B cell (primary cell): ENCODE results near the gene COL5A1. TPM values are rescaled to one million over a fixed set of nuclear protein-coding genes. Genes with fewer than 3 reads are reported as not detected.

ENCODE experiments used
- ATAC-seq: fragments of 200-7000 bp; cut with Tn5 transposase; one replicate; pipeline ENCODE4 v1.10.0; 2021; ENCODE audit warnings: low read depth, mild to moderate bottlenecking, moderate number of reproducible peaks, moderate library complexity
- CTCF ChIA-PET: fragments of 350-600 bp; sonication (Branson Sonifier 250); formaldehyde crosslinking; loops from one replicate; lab custom pipeline; 2021; ENCODE audit warnings: antibody characterized with exemption, inconsistent platforms; lab: Charles Lee
- POLR2A ChIA-PET: fragments of 350-600 bp; sonication (Branson Sonifier 250); formaldehyde crosslinking; loops from one replicate; lab custom pipeline; 2021; ENCODE audit warnings: antibody characterized with exemption; lab: Charles Lee
- DNase-seq: peaks from one replicate; pipeline ENCODE4 v3.0.0; 2013
- H2AFZ ChIP-seq: 2 replicates; pipeline ENCODE4 v1.6.1; 2012; ENCODE audit warnings: mild to moderate bottlenecking, low read depth, low read length; ENCODE audit not compliant: insufficient read depth, poor library complexity, severe bottlenecking
- H3K27ac ChIP-seq, 2 donors: 1 replicate in 1 of 2; 2 replicates in 1 of 2; pipeline ENCODE4 v1.5.1; 2012 to 2013; ENCODE audit warnings: low read length in 2 of 2, mild to moderate bottlenecking in 2 of 2, moderate library complexity in 1 of 2
- H3K27me3 ChIP-seq, 4 experiments: fragments of 200-600 bp in 1 of 4; sonication (generic) in 1 of 4; replicated peaks in 1 of 4; 1 replicate in 2 of 4; 2 replicates in 2 of 4; pipeline versions ENCODE4 v1.6.1 to v1.7.0; 2013 to 2016; ENCODE audit warnings: low read length in 3 of 4, mild to moderate bottlenecking in 2 of 4, mixed read lengths in 1 of 4, moderate library complexity in 1 of 4; ENCODE audit not compliant: insufficient read depth in 4 of 4, control insufficient read depth in 3 of 4; ENCODE audit errors: control extremely low read depth in 1 of 4
- H3K36me3 ChIP-seq, 2 experiments: replicated peaks in 1 of 2; 1 replicate in 1 of 2; 2 replicates in 1 of 2; pipeline versions ENCODE4 v1.6.1 to v1.7.1; 2013; ENCODE audit warnings: low read length in 1 of 2; ENCODE audit not compliant: insufficient read depth in 2 of 2, control insufficient read depth in 1 of 2; ENCODE audit errors: control extremely low read depth in 1 of 2, extremely low read depth in 1 of 2
- H3K4me1 ChIP-seq, 2 donors: fragments of 200-600 bp in 1 of 2; sonication (generic) in 1 of 2; 1 replicate in 1 of 2; 2 replicates in 1 of 2; pipeline versions ENCODE4 v1.5.1 to v1.6.1; 2013 to 2017; ENCODE audit warnings: low read length in 2 of 2; ENCODE audit not compliant: control insufficient read depth in 2 of 2, insufficient read depth in 2 of 2
- H3K4me2 ChIP-seq: replicated peaks from 2 replicates; pipeline ENCODE3; 2012; ENCODE audit warnings: mild to moderate bottlenecking, low read depth, low read length; ENCODE audit not compliant: poor library complexity, severe bottlenecking
- H3K4me3 ChIP-seq, 5 experiments: fragments of 200-600 bp in 1 of 5; sonication (generic) in 1 of 5; 1 replicate in 3 of 5; 2 replicates in 2 of 5; pipeline versions ENCODE4 v1.5.1 to v1.7.0; 2011 to 2016; ENCODE audit warnings: low read length in 4 of 5, mild to moderate bottlenecking in 4 of 5, low read depth in 2 of 5, control low read depth in 1 of 5, moderate library complexity in 1 of 5; ENCODE audit not compliant: insufficient read depth in 1 of 5; ENCODE audit errors: control extremely low read depth in 1 of 5, extremely low read depth in 1 of 5
- H3K79me2 ChIP-seq: fragments of 200-600 bp; sonication (generic); one replicate; pipeline ENCODE4 v1.6.0; 2016; ENCODE audit warnings: low read length; ENCODE audit not compliant: control insufficient read depth, insufficient read depth
- H3K9ac ChIP-seq: fragments of 200-600 bp; sonication (generic); 2 replicates; pipeline ENCODE4 v1.6.1; 2017; ENCODE audit warnings: mild to moderate bottlenecking, low read length, moderate library complexity
- H3K9me3 ChIP-seq, 3 donors: one replicate each; pipeline versions ENCODE4 v1.6.1 to v1.7.1; 2013; ENCODE audit warnings: low read length in 2 of 3; ENCODE audit not compliant: control insufficient read depth in 2 of 3, insufficient read depth in 1 of 3; ENCODE audit errors: control extremely low read depth in 1 of 3
- H4K20me1 ChIP-seq: 2 replicates; pipeline ENCODE4 v1.6.0; 2012; ENCODE audit warnings: mild to moderate bottlenecking, low read length; ENCODE audit not compliant: insufficient read depth, control insufficient read depth, poor library complexity, severe bottlenecking
- H3K27ac Mint-ChIP-seq: one replicate; pipeline ENCODE4 v1.8.0; 2021; ENCODE audit warnings: mixed read lengths
- H3K27me3 Mint-ChIP-seq: one replicate; pipeline ENCODE4 v1.8.0; 2021; ENCODE audit warnings: mixed read lengths
- H3K4me1 Mint-ChIP-seq: one replicate; pipeline ENCODE4 v1.8.0; 2021; ENCODE audit warnings: mixed read lengths
- H3K4me3 Mint-ChIP-seq: one replicate; pipeline ENCODE4 v1.8.0; 2021; ENCODE audit warnings: mixed read lengths
- H3K9me3 Mint-ChIP-seq: one replicate; pipeline ENCODE4 v1.8.0; 2022; ENCODE audit warnings: mixed read lengths; ENCODE audit not compliant: insufficient read depth
- EZH2 ChIP-seq: IDR thresholded peaks from 2 replicates; pipeline ENCODE4 v1.6.1; 2012; ENCODE audit warnings: borderline replicate concordance, low read depth, mild to moderate bottlenecking, moderate library complexity, low read length; ENCODE audit not compliant: insufficient read depth, poor library complexity, severe bottlenecking
- WGBS: methylation state at CpG from one replicate; pipeline ENCODE4 v1.1.5; 2013; ENCODE audit warnings: missing lambda C conversion rate; ENCODE audit not compliant: insufficient coverage; 5-methylcytosine and 5-hydroxymethylcytosine counted together
- intact Hi-C: fragments of 100-400 bp; cut with micrococcal nuclease; formaldehyde crosslinking; loops from one replicate; pipeline ENCODE4 v1.10.0; 2022
- polyA plus RNA-seq: library from polyadenylated mRNA; depleted of rRNA; stranded (reverse); fragments of >200 nt; gene quantifications from 2 replicates; pipeline ENCODE4 v1.2.3, GENCODE V29; 2012
- total RNA-seq, 2 donors: library from RNA; stranded (reverse); fragments of 120-200 nt in 1 of 2; gene quantifications; 1 replicate in 1 of 2; 2 replicates in 1 of 2; pipeline versions ENCODE4 v1.2.3 to v1.2.4, GENCODE V29; 2013 to 2022
- TF ChIP-seq, protein P1 (sequence below): fragments of 200-600 bp; IDR thresholded peaks from one replicate; pipeline ENCODE4 v1.8.0; 2022; ENCODE audit warnings: antibody characterized with exemption, mild to moderate bottlenecking

Gene COL5A1
- total and polyA plus RNA-seq, 2 donors (not counting 1 experiment from before 2014, with no cell fraction given): 0.06 TPM; not detected in 1

DNA sequence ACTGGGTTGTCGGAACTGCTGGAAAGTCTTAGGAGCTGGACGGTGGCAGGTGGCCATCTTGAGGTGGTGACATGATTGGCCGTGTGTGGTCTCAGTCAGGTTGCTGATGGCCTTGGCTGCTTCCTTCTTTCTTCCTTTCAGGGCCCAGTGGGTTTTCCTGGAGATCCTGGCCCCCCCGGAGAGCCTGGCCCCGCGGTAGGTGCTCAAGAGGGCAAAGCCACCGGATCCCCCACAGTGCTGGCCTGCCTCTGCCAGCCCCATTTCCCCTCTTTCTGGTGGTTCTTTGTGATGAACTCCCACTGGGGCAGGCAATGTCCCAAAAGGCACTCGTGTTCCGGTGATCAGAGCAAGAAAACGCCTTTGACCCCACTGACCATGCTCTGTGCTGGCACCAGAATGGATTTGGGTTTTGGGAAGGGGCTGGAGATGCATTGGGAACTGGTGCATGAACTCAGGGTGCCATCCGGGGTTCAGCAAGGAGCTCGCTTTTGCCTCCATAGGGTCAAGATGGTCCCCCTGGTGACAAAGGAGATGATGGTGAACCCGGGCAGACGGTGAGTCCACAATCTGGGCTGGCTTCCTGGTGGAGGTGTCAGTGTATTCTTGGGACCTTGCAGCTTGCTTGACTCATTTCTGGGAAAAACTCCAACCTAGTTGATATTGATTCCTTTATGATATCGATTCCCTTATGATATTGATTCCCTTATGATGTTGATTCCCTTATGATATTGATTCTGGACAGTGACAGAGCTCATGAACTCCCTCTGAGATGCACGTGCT, 174.0 kb downstream of the COL5A1 start:
- H3K4me3 ChIP-seq: no peak overlapping the region
- no peak overlapping the region for H3K9ac ChIP-seq
- no peak overlapping the region for H3K27ac ChIP-seq
- no peaks in the 10 kb centered on the region for H4K20me1 ChIP-seq
- TF ChIP-seq EZH2: no peak
- TF ChIP-seq, protein P1, sequence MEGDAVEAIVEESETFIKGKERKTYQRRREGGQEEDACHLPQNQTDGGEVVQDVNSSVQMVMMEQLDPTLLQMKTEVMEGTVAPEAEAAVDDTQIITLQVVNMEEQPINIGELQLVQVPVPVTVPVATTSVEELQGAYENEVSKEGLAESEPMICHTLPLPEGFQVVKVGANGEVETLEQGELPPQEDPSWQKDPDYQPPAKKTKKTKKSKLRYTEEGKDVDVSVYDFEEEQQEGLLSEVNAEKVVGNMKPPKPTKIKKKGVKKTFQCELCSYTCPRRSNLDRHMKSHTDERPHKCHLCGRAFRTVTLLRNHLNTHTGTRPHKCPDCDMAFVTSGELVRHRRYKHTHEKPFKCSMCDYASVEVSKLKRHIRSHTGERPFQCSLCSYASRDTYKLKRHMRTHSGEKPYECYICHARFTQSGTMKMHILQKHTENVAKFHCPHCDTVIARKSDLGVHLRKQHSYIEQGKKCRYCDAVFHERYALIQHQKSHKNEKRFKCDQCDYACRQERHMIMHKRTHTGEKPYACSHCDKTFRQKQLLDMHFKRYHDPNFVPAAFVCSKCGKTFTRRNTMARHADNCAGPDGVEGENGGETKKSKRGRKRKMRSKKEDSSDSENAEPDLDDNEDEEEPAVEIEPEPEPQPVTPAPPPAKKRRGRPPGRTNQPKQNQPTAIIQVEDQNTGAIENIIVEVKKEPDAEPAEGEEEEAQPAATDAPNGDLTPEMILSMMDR: no peak
- H3K36me3 ChIP-seq: no peaks in the 10 kb centered on the region
- ATAC-seq (no peak), DNase-seq (no peak)
- Mint-ChIP-seq H3K4me1 (no peaks in the 10 kb centered on the region), H3K27ac (no peak overlapping the region), H3K4me3 (no peak overlapping the region), H3K9me3 (no peaks in the 10 kb centered on the region), H3K27me3 (peaks cover 2% of the 10 kb centered on the region)
- no peaks in the 10 kb centered on the region for H3K27me3 ChIP-seq
- intact Hi-C loops: no loop called here
- ChIA-PET CTCF (no interaction called here), POLR2A (no interaction called here)
- H3K4me2 ChIP-seq: no peak overlapping the region
- H3K9me3 ChIP-seq: no peaks in the 10 kb centered on the region
- 92% methylated on average over 15 of the region's 16 CpGs for WGBS
- H3K4me1 ChIP-seq: no peaks in the 10 kb centered on the region
- no peaks in the 10 kb centered on the region for H3K79me2 ChIP-seq
- H2AFZ ChIP-seq: no peak overlapping the region

DNA sequence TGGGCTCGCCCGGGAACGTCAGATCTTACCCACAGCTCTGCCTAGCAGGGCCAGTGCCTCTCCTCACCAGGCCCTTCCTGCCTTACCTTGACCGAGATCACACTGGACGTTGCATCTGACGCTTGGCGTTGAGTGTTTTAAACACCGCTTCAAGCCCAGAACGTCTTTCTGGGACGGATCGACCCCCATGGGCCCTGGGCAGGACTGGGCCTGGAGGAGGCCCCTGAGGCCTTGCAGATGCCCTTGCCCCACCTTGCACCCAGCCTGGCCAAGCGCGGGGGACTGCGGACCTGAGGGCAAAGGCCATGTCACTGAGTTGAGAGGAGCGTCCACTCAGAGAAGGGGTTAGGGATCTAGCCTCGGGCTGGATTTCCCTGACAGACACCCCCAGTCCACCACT, 174.7 kb downstream of the COL5A1 start:
- Histone ChIP-seq H3K79me2 (no peaks in the 10 kb centered on the region), H4K20me1 (no peaks in the 10 kb centered on the region), H2AFZ (no peak overlapping the region), H3K27me3 (no peaks in the 10 kb centered on the region), H3K36me3 (no peaks in the 10 kb centered on the region), H3K27ac (no peak overlapping the region), H3K9me3 (no peaks in the 10 kb centered on the region), H3K4me2 (no peak overlapping the region), H3K4me1 (no peaks in the 10 kb centered on the region), H3K9ac (no peak overlapping the region), H3K4me3 (no peak overlapping the region)
- ChIA-PET POLR2A (no interaction called here), CTCF (no interaction called here)
- 93% methylated on average over 16 of the region's 16 CpGs for WGBS
- H3K27ac Mint-ChIP-seq: no peak overlapping the region
- H3K27me3 Mint-ChIP-seq: peaks cover 2% of the 10 kb centered on the region
- DNase-seq: no peak
- no peaks in the 10 kb centered on the region for H3K4me1 Mint-ChIP-seq
- intact Hi-C loops: no loop called here
- no peaks in the 10 kb centered on the region for H3K9me3 Mint-ChIP-seq
- no peak for ATAC-seq
- no peak for TF ChIP-seq EZH2
- TF ChIP-seq, protein P1: no peak
- no peak overlapping the region for H3K4me3 Mint-ChIP-seq
